ENCODE results near the gene NFAT5. TPM values are rescaled to one million over a fixed set of nuclear protein-coding genes. Genes with fewer than 3 reads are reported as not detected.
"Not testable (repeated sequence)": the region's sequence is repeated elsewhere in the genome, so short reads cannot be mapped to it uniquely, and the experiment has no call there.

NFAT5 gene
- total and polyA plus RNA-seq, 7 experiments from 2014 or later = 7.7 to 35.5 (median 29.3) TPM

DNA sequence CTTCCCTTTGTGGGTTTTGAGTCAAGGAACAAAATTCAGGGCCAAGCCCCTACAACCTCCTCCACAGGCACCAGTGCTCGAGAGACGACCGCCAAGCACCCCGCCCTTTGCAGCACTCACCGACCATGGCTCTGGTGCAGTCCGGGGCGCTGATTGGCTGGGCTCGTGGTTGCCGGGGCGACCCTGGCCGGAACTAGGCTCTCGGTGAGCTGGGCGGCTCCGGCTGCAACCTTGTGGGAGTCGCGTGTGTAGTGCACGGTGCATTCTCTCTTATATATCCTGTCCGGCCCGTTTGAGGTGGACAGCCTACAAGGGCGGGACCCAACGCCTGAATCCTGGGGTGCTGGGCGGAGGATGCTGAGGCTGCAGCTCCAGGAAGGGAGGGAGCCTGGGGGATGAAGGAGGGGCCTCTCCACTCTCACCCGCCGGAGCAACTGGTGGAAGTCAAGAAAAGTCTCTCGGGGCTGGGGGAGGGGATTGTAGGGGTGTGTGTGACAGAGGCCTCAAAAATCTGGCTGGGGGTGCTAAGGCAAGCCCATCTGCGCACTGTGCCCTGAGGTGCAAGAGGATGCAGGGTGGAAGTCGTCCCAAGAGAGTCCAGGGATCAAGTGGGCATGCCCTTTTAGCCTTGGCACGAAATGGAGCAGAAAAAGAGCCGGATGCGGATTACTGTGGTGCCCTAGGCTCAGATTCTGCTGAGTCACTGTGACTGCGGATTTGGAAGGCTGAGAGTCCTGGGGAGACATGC, 160.7 kb downstream of the NFAT5 start, which contains the start of gene NQO1:
Gene NQO1 (minus strand): TSS at position 248 of the 748 bp plus-strand sequence. CDS start 121 bp downstream, at position 127.
- Mint-ChIP-seq H3K27me3 (no peaks in the 10 kb centered on the region), H3K4me1 (peaks cover 15 to 57% (median 27%) of the 10 kb centered on the region in 7 donors), H3K9me3 (no peaks in the 10 kb centered on the region), H3K36me3 (no peaks in the 10 kb centered on the region), H3K4me3 (peak within 1 kb of the TSS; percentile 86 to 96 (median 95)), H3K27ac (peak within 1 kb of the TSS; percentile 72 to 95 (median 86))
- Histone ChIP-seq H3K27ac (ENCODE audit: low read depth, low read length) (peak within 1 kb of the TSS; percentile 57), H3K9me3 (ENCODE audit: control insufficient read depth in 2 of 3, low read length in 3 of 3) (no peaks in the 10 kb centered on the region), H3K4me3 (ENCODE audit: low read length) (peak within 1 kb of the TSS; percentile 79), H3K27me3 (ENCODE audit: control insufficient read depth in 2 of 2, insufficient read depth in 2 of 2, low read length in 2 of 2) (no peaks in the 10 kb centered on the region), H3K4me1 (ENCODE audit: control insufficient read depth in 2 of 2, insufficient read depth in 2 of 2, low read length in 2 of 2) (peaks cover 10 to 18% of the 10 kb centered on the region in 2 donors), H3K36me3 (ENCODE audit: control insufficient read depth in 2 of 3, insufficient read depth in 3 of 3, low read length in 3 of 3) (no peaks in the 10 kb centered on the region)
- ChIA-PET CTCF (interaction anchor here (0.8 to 2.3 kb wide), 2 partner anchors 18 to 28 kb away, joined by 3 to 18 read pairs; partner anchors contain the start of gene NOB1), POLR2A (interaction anchor here (1.3 to 4.8 kb wide), 5 partner anchors 23 to 37 kb away, joined by 4 to 49 read pairs (median 7); partner anchors contain the start of genes NOB1 and WWP2)
- ATAC-seq (peak; percentile 98), DNase-seq (peak; percentile 62 to 90 (median 78))
- intact Hi-C loops (cut with micrococcal nuclease) = loop anchor here (1.0 to 10.0 kb wide), 6 partner anchors 16 to 302 kb away; partner anchors contain the start of genes NOB1 (in 2 of the 2), CYB5B (in 1 of the 2) and WWP2 (in 1 of the 2)

DNA sequence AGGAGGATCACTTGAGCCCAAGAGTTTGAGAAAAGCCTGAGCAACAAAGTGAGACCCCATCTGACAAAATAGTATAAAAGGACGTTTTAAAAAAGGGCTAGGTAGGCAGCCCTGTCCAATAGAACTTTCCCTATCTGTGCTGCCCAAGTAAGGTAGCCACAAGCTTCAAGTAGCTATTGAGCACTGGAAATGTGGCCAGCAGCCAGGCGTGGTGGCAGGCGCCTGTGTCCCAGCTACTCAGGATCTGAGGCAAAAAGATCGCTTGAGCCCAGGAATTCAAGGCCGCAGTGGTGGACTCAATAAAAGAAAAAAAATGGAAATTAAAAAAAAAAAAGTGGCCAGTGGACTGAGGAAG, 162.1 kb downstream of the NFAT5 start:
- intact Hi-C loops (cut with micrococcal nuclease) = loop anchor here (2.0 to 10.0 kb wide), 3 partner anchors 15 to 127 kb away; partner anchors contain the start of gene WWP2 (in 1 of the 2)
- Mint-ChIP-seq H3K27me3 (no peaks in the 10 kb centered on the region), H3K27ac (peak overlapping the region in 1 of 9 donors; percentile 93), H3K4me1 (peaks cover 15 to 50% (median 27%) of the 10 kb centered on the region in 7 donors), H3K4me3 (peak overlapping the region in 5 of 10 donors; percentile 9 to 96 (median 95)), H3K36me3 (no peaks in the 10 kb centered on the region), H3K9me3 (no peaks in the 10 kb centered on the region)
- H3K27ac ChIP-seq (ENCODE audit: low read depth, low read length) = no peak overlapping the region
- ChIA-PET CTCF (interaction anchor here (2.3 kb wide), 1 partner anchor 26 kb away, joined by 18 read pairs; the partner anchor contains the start of gene NOB1), POLR2A (interaction anchor here (0.8 to 4.8 kb wide), 4 partner anchors 15 to 409 kb away, joined by 3 to 49 read pairs (median 3); partner anchors contain the start of gene NOB1)
- no peaks in the 10 kb centered on the region for H3K9me3 ChIP-seq (ENCODE audit: control insufficient read depth in 2 of 3, low read length in 3 of 3)
- peaks cover 10 to 18% of the 10 kb centered on the region in 2 donors for H3K4me1 ChIP-seq (ENCODE audit: control insufficient read depth in 2 of 2, insufficient read depth in 2 of 2, low read length in 2 of 2)
- H3K36me3 ChIP-seq (ENCODE audit: control insufficient read depth in 2 of 3, insufficient read depth in 3 of 3, low read length in 3 of 3) = no peaks in the 10 kb centered on the region
- H3K27me3 ChIP-seq (ENCODE audit: control insufficient read depth in 2 of 2, insufficient read depth in 2 of 2, low read length in 2 of 2) = no peaks in the 10 kb centered on the region
- H3K4me3 ChIP-seq (ENCODE audit: low read length) = no peak overlapping the region
- ATAC-seq (no peak), DNase-seq (no peak)

DNA sequence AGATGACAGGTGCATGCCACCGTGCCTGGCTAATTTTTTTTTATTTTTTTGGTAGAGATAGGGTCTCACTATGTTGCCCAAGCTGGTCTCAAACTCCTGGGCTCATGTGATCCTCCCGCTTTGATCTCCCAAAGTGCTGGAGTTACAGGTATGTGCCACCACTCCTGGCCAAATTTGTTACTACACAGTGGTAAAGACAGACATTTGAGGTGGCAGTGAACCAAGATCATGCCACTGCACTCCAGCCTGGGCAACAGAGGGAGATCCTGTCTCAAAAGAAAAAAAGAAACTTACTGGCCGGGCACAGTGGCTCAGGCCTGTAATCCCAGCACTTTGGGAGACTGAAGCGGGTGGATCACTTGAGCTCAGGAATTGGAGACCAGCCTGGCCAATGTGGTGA, 163.3 kb downstream of the NFAT5 start:
- H3K27ac ChIP-seq (ENCODE audit: low read depth, low read length); H3K9me3 Mint-ChIP-seq; ATAC-seq; H3K36me3 Mint-ChIP-seq; H3K27ac Mint-ChIP-seq; H3K4me3 ChIP-seq (ENCODE audit: low read length); H3K9me3 ChIP-seq (ENCODE audit: control insufficient read depth in 2 of 3, low read length in 3 of 3); H3K4me3 Mint-ChIP-seq; H3K27me3 Mint-ChIP-seq; CTCF ChIA-PET; DNase-seq; H3K27me3 ChIP-seq (ENCODE audit: control insufficient read depth in 2 of 2, insufficient read depth in 2 of 2, low read length in 2 of 2); H3K36me3 ChIP-seq (ENCODE audit: control insufficient read depth in 2 of 3, insufficient read depth in 3 of 3, low read length in 3 of 3): not testable (repeated sequence)
- POLR2A ChIA-PET = interaction anchor here (0.5 to 4.8 kb wide), 2 partner anchors 25 to 30 kb away, joined by 3 to 49 read pairs; partner anchors contain the start of gene NOB1
- peaks cover 15 to 42% (median 27%) of the 10 kb centered on the region in 7 donors for H3K4me1 Mint-ChIP-seq
- intact Hi-C loops (cut with micrococcal nuclease) = loop anchor here in 1 of 2 donors (10.0 kb wide), 1 partner anchor 126 kb away; no protein-coding TSS in a partner anchor
- H3K4me1 ChIP-seq (ENCODE audit: control insufficient read depth in 2 of 2, insufficient read depth in 2 of 2, low read length in 2 of 2) = peaks cover 10 to 18% of the 10 kb centered on the region in 2 donors

DNA sequence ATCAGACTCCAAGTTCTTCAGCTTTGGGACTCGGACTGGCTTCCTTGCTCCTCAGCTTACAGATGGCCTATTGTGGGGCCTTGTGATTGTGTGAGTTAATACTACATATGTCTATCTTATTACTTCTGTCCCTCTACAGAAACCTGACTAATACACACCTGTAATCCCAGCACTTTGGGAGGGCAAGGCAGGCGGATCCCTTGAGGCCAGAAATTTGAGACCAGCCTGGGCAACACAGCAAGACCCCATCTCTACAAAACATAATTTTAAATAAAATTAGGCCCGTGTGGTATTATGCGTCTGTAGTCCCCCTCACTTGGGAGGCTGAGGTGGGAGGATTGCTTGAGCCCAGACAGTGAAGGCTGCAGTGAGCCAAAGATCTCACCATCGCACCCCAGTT, 165.5 kb downstream of the NFAT5 start:
- peaks cover 9 to 25% (median 13%) of the 10 kb centered on the region in 7 donors for H3K4me1 Mint-ChIP-seq
- POLR2A ChIA-PET; H3K9me3 Mint-ChIP-seq; DNase-seq; H3K9me3 ChIP-seq (ENCODE audit: control insufficient read depth in 2 of 3, low read length in 3 of 3); intact Hi-C loops (cut with micrococcal nuclease); H3K36me3 ChIP-seq (ENCODE audit: control insufficient read depth in 2 of 3, insufficient read depth in 3 of 3, low read length in 3 of 3); ATAC-seq; H3K27me3 Mint-ChIP-seq; H3K27me3 ChIP-seq (ENCODE audit: control insufficient read depth in 2 of 2, insufficient read depth in 2 of 2, low read length in 2 of 2); H3K36me3 Mint-ChIP-seq; H3K27ac ChIP-seq (ENCODE audit: low read depth, low read length); H3K4me3 ChIP-seq (ENCODE audit: low read length); H3K4me3 Mint-ChIP-seq; H3K27ac Mint-ChIP-seq: not testable (repeated sequence)
- H3K4me1 ChIP-seq (ENCODE audit: control insufficient read depth in 2 of 2, insufficient read depth in 2 of 2, low read length in 2 of 2) = peaks cover 10 to 12% of the 10 kb centered on the region in 2 donors
- CTCF ChIA-PET = interaction anchor here (0.6 to 1.6 kb wide), 3 partner anchors 9 to 23 kb away, joined by 3 to 4 read pairs (median 3); partner anchors contain the start of gene NOB1

DNA sequence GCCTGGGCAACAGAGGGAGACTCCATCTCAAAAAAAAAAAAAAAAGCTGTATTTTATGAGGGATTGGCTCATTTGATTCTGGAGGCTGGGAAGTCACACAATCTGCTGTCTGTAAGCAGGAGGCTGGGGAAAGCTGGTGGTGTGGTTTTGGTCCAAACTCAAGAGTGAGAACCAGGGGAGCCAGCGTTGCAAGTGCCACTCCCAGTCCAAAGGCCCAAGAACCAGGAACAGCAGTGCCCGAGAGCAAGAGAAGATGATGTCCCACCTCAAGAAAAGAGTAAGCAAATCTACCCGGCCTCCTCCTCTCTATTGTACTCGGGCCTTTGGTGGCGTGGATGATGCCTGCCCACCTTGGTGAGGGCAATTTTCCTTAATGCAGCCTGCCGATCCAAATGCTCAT, 166.3 kb downstream of the NFAT5 start:
- CTCF ChIA-PET = interaction anchor here (1.5 kb wide), 1 partner anchor 22 kb away, joined by 4 read pairs; the partner anchor contains the start of gene NOB1

DNA sequence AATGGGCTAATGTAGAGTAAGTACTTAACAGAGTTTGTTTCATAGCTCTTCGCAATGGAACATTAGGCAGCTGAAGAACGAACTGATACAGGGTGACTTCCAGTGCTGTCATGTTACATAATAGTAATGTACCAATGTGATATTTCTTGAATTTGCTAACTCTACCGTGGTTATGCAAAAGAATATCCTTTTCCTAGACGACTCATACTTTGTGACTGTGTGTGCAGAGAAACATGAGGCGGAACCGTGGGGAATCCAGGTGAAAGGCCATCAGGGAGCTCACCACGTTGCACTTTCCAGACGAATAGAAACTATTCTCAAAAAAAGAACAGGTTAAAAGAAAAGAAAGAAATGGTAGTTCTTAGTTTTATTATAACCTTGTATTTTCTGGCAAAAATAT, 175.8 kb downstream of the NFAT5 start:
- no peak overlapping the region for H3K4me3 ChIP-seq (ENCODE audit: low read length)
- ChIA-PET POLR2A (interaction anchor here (0.6 kb wide), 1 partner anchor 9 kb away, joined by 3 read pairs; no protein-coding TSS in a partner anchor), CTCF (interaction anchor here (0.9 kb wide), 1 partner anchor 13 kb away, joined by 4 read pairs; the partner anchor contains the start of gene NOB1)
- peaks cover 12 to 66% (median 16%) of the 10 kb centered on the region in 3 experiments for H3K36me3 ChIP-seq (ENCODE audit: control insufficient read depth in 2 of 3, insufficient read depth in 3 of 3, low read length in 3 of 3)
- H3K27ac ChIP-seq (ENCODE audit: low read depth, low read length) = no peak overlapping the region
- no peaks in the 10 kb centered on the region for H3K27me3 Mint-ChIP-seq
- no peak overlapping the region for H3K4me3 Mint-ChIP-seq
- no peaks in the 10 kb centered on the region for H3K27me3 ChIP-seq (ENCODE audit: control insufficient read depth in 2 of 2, insufficient read depth in 2 of 2, low read length in 2 of 2)
- no peaks in the 10 kb centered on the region for H3K9me3 ChIP-seq (ENCODE audit: control insufficient read depth in 2 of 3, low read length in 3 of 3)
- H3K4me1 ChIP-seq (ENCODE audit: control insufficient read depth in 2 of 2, insufficient read depth in 2 of 2, low read length in 2 of 2) = no peaks in the 10 kb centered on the region
- H3K9me3 Mint-ChIP-seq = no peaks in the 10 kb centered on the region
- no peak overlapping the region for H3K27ac Mint-ChIP-seq
- peaks cover 0 to 8% (median 0%) of the 10 kb centered on the region in 7 donors for H3K4me1 Mint-ChIP-seq
- ATAC-seq = no peak
- intact Hi-C loops (cut with micrococcal nuclease) = no loop called here
- H3K36me3 Mint-ChIP-seq = peaks cover 13 to 45% (median 24%) of the 10 kb centered on the region in 5 donors
- no peak for DNase-seq

More for the DNA sequence above, 166.3 kb downstream of the NFAT5 start:
- Mint-ChIP-seq H3K4me1 (peaks cover 1 to 16% (median 5%) of the 10 kb centered on the region in 7 donors), H3K4me3 (no peak overlapping the region), H3K36me3 (no peaks in the 10 kb centered on the region), H3K27me3 (no peaks in the 10 kb centered on the region), H3K9me3 (no peaks in the 10 kb centered on the region), H3K27ac (peak overlapping the region in 1 of 9 donors; percentile 86)
- intact Hi-C loops (cut with micrococcal nuclease) = no loop called here
- H3K4me3 ChIP-seq (ENCODE audit: low read length) = no peak overlapping the region
- POLR2A ChIA-PET = interaction anchor here (1.2 kb wide), 1 partner anchor 9 kb away, joined by 6 read pairs; no protein-coding TSS in a partner anchor
- no peak for DNase-seq
- no peaks in the 10 kb centered on the region for H3K9me3 ChIP-seq (ENCODE audit: control insufficient read depth in 2 of 3, low read length in 3 of 3)
- no peaks in the 10 kb centered on the region for H3K27me3 ChIP-seq (ENCODE audit: control insufficient read depth in 2 of 2, insufficient read depth in 2 of 2, low read length in 2 of 2)
- peaks cover 4 to 7% of the 10 kb centered on the region in 2 donors for H3K4me1 ChIP-seq (ENCODE audit: control insufficient read depth in 2 of 2, insufficient read depth in 2 of 2, low read length in 2 of 2)
- ATAC-seq = no peak
- no peak overlapping the region for H3K27ac ChIP-seq (ENCODE audit: low read depth, low read length)
- no peaks in the 10 kb centered on the region for H3K36me3 ChIP-seq (ENCODE audit: control insufficient read depth in 2 of 3, insufficient read depth in 3 of 3, low read length in 3 of 3)

All from naive thymus-derived CD4-positive, alpha-beta T cell (primary cell).